ENCODE measurements around the gene PSMA2. TPM values are rescaled to one million over a fixed set of nuclear protein-coding genes. Genes with fewer than 3 reads are reported as not detected.

The PSMA2 gene
- total RNA-seq, 1 donor from 2014 or later = 46.9 TPM

DNA sequence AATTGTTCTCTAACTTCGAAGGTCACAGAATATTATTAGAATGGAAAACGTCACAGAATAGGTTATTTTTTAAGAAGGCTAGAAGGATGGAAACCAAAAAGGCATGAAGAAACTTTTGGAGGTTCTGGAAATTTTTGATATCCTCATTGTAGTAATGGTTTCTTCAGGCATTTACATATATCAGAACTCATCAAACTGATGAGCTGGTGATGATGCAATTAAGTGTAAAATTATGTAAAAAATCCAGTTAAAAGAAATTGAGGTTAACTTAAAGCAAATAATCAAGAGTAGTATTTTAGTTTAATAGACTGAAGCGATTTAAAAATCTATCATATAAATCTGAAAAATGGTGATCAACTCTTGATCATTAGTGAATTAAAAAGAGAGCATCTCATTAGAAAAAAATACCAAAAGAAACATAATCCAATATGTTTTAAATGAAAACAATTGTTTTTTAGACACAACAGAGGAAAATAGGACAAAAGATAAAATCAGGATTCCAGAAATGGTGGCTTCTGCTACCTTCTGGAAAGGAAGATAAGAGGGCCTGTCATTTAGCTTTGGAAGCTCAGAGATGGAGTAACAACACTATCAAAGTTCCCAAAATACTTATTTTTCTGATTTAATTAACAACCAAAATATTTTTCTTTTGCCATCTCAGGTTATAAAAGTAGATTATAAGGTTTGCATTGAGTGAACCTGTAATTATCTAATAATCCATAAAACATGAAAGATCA, 9.8 kb downstream of the PSMA2 start:
- intact Hi-C loops (cut with DNase I) = no loop called here
- peaks cover 0 to 81% of the 10 kb centered on the region in 2 donors for H3K36me3 ChIP-seq

DNA sequence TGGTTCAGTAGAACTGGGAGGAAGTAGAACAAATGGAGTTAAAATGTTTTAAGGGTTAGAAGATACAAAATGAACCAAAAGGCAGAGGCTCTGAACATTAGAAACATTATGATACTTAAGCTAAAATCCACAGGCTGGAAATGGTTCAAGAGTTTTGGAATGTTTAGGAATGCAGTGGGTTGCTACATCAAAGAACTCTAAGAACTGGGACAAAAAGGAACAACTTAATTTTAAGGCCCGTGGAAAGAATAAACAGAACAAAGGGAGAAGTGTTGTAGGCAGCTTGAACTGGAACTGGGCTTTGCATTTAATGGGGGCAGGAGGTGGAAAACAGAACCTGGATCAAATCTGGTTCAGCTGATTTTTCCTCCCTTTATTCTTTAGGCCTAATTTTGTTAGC, 16.6 kb downstream of the PSMA2 start:
- Histone ChIP-seq H3K9me3 (no peaks in the 10 kb centered on the region), H3K4me1 (peaks cover 14% of the 10 kb centered on the region), H3K27me3 (no peaks in the 10 kb centered on the region), H3K27ac (no peak overlapping the region), H3K4me3 (no peak overlapping the region), H3K36me3 (peaks cover 0 to 37% of the 10 kb centered on the region in 2 donors)
- DNase-seq (ENCODE audit: extremely low spot score in 2 of 2) = no peak
- intact Hi-C loops (cut with DNase I) = no loop called here
- TF ChIP-seq POLR2AphosphoS5 (IDR thresholded peaks at IDR 0.05; ENCODE audit: insufficient read depth in 1 of 2, low read depth in 1 of 2) = no peak
- TF ChIP-seq, protein P1, sequence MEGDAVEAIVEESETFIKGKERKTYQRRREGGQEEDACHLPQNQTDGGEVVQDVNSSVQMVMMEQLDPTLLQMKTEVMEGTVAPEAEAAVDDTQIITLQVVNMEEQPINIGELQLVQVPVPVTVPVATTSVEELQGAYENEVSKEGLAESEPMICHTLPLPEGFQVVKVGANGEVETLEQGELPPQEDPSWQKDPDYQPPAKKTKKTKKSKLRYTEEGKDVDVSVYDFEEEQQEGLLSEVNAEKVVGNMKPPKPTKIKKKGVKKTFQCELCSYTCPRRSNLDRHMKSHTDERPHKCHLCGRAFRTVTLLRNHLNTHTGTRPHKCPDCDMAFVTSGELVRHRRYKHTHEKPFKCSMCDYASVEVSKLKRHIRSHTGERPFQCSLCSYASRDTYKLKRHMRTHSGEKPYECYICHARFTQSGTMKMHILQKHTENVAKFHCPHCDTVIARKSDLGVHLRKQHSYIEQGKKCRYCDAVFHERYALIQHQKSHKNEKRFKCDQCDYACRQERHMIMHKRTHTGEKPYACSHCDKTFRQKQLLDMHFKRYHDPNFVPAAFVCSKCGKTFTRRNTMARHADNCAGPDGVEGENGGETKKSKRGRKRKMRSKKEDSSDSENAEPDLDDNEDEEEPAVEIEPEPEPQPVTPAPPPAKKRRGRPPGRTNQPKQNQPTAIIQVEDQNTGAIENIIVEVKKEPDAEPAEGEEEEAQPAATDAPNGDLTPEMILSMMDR (IDR thresholded peaks at IDR 0.05) = no peak
- no peak for TF ChIP-seq POLR2A (IDR thresholded peaks at IDR 0.05)

More for the DNA sequence above, 9.8 kb downstream of the PSMA2 start:
- H3K4me3 ChIP-seq = no peak overlapping the region
- H3K4me1 ChIP-seq = peaks cover 13% of the 10 kb centered on the region
- no peak overlapping the region for H3K27ac ChIP-seq
- no peak for DNase-seq (ENCODE audit: extremely low spot score in 2 of 2)
- no peak for TF ChIP-seq POLR2AphosphoS5 (IDR thresholded peaks at IDR 0.05; ENCODE audit: insufficient read depth in 1 of 2, low read depth in 1 of 2)
- H3K9me3 ChIP-seq = no peaks in the 10 kb centered on the region
- H3K27me3 ChIP-seq = no peaks in the 10 kb centered on the region

DNA sequence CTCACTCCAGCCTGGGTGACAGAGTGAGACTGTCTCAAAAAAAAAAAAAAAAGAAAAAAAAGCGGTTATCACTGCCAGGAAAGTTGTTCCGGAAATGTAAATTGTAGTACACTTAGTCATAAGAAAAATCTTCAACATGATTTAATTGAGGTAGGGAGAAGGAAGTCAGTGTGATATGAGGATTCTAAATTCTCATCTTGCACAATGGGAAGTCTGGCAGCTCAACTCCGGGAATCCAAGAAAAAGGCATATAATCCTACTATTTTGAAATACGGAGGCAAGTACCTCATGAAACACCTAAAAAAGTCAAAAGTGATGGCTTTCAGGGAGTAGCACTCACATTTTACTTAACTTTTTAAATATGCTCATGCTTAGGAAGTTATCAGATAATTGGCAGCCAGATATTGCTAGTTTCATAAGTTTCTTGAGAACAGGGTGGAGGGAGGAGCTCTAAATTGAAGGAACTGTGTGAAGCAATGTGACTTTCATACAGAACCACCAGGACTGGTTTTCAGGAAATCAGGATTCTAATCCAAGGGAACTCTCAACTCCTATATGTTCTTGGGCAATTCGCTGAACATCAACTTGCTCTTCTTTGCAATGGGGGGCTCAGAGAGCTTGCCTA, 17.4 kb downstream of the PSMA2 start:
- Histone ChIP-seq H3K27ac (no peak overlapping the region), H3K4me1 (peaks cover 18% of the 10 kb centered on the region), H3K4me3 (no peak overlapping the region), H3K36me3 (peaks cover 0 to 31% of the 10 kb centered on the region in 2 donors), H3K9me3 (no peaks in the 10 kb centered on the region), H3K27me3 (no peaks in the 10 kb centered on the region)
- TF ChIP-seq, protein P1 (IDR thresholded peaks at IDR 0.05) = no peak
- TF ChIP-seq POLR2AphosphoS5 (IDR thresholded peaks at IDR 0.05; ENCODE audit: insufficient read depth in 1 of 2, low read depth in 1 of 2) (no peak), POLR2A (IDR thresholded peaks at IDR 0.05) (no peak)
- DNase-seq (ENCODE audit: extremely low spot score in 2 of 2) = no peak
- intact Hi-C loops (cut with DNase I) = no loop called here

DNA sequence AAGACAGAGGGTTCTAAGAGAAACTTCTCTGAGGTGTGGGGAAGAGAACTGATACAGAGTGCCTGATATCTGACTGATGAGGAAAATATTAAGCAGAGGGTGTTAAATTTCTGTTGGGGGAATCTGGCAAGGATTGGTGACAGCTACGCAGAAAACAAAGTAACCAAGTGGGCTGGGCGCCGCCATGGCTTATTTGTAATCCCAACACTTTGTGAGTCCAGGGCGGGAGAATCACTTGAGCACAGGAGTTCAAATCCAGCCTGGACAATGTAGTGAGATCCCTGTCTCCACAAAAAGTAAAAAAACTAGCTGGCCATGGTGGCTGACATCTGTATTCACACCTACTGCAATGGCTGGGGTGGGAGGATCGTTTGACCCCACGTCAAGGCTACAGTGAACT, 18.0 kb downstream of the PSMA2 start:
- H3K4me1 ChIP-seq = peaks cover 18% of the 10 kb centered on the region
- H3K4me3 ChIP-seq = no peak overlapping the region
- DNase-seq (ENCODE audit: extremely low spot score in 2 of 2) = no peak
- H3K9me3 ChIP-seq = no peaks in the 10 kb centered on the region
- H3K27ac ChIP-seq = no peak overlapping the region
- peaks cover 0 to 27% of the 10 kb centered on the region in 2 donors for H3K36me3 ChIP-seq
- intact Hi-C loops (cut with DNase I) = no loop called here
- H3K27me3 ChIP-seq = no peaks in the 10 kb centered on the region
- TF ChIP-seq, protein P1 (IDR thresholded peaks at IDR 0.05) = no peak
- no peak for TF ChIP-seq POLR2A (IDR thresholded peaks at IDR 0.05)
- no peak for TF ChIP-seq POLR2AphosphoS5 (IDR thresholded peaks at IDR 0.05; ENCODE audit: insufficient read depth in 1 of 2, low read depth in 1 of 2)

DNA sequence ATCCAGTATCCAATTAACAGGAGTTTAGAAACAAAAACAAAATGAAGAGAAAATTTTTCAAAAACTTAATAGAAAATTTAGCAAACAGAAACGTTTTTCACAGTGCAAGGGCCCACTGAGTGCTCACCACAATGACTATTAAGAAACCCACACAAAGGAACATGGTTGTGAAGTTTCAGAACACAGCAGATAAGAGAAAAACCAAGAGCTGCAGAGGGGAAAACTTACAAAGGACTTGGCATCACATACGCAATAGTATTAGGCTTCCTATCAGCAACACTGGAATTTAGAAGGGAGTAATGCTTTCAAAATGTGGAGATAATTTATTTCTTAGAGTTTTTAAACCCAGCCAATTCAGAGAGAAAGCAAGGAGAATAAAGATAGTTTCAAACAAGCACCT, 18.4 kb downstream of the PSMA2 start:
- peaks cover 18% of the 10 kb centered on the region for H3K4me1 ChIP-seq

More for the DNA sequence above, 18.4 kb downstream of the PSMA2 start:
- H3K27ac ChIP-seq = no peak overlapping the region
- no peak overlapping the region for H3K4me3 ChIP-seq
- H3K36me3 ChIP-seq = peaks cover 0 to 25% of the 10 kb centered on the region in 2 donors
- DNase-seq (ENCODE audit: extremely low spot score in 2 of 2) = no peak
- H3K9me3 ChIP-seq = no peaks in the 10 kb centered on the region
- H3K27me3 ChIP-seq = no peaks in the 10 kb centered on the region
- TF ChIP-seq, protein P1 (IDR thresholded peaks at IDR 0.05) = no peak
- TF ChIP-seq POLR2AphosphoS5 (IDR thresholded peaks at IDR 0.05; ENCODE audit: insufficient read depth in 1 of 2, low read depth in 1 of 2) = no peak
- intact Hi-C loops (cut with DNase I) = loop anchor here (2.0 kb wide), 1 partner anchor 19 kb away; the partner anchor contains the start of genes MRPL32 and PSMA2
